Sigmoid colon (tissue), 7 donors: ENCODE results near the gene VGLL3. TPM values are rescaled to one million over a fixed set of nuclear protein-coding genes. Genes with fewer than 3 reads are reported as not detected.
A peak's percentile ranks its signal among the peaks of the same experiment; 100 is the strongest.

Experiments
- DNase-seq: peaks from one replicate; pipeline ENCODE4 v3.0.0-alpha.2; 2019
- H3K27ac ChIP-seq, 4 donors: fragments of 200-600 bp; sonication (generic); one replicate each; pipeline ENCODE4 v1.5.1; 2016 to 2019; ENCODE audit warnings: mild to moderate bottlenecking in 1 of 4
- H3K27me3 ChIP-seq, 3 donors: fragments of 200-600 bp; sonication (generic); one replicate each; pipeline ENCODE4 v1.5.1; 2019; ENCODE audit warnings: mild to moderate bottlenecking in 1 of 3
- H3K36me3 ChIP-seq, 4 donors: fragments of 200-600 bp; sonication (generic); one replicate each; pipeline ENCODE4 v1.5.1; 2016 to 2019
- H3K4me1 ChIP-seq, 4 donors: fragments of 200-600 bp; sonication (generic); one replicate each; pipeline ENCODE4 v1.5.1; 2017 to 2019
- H3K4me3 ChIP-seq, 4 donors: fragments of 200-600 bp; sonication (generic); one replicate each; pipeline ENCODE4 v1.5.1; 2017 to 2019; ENCODE audit warnings: mild to moderate bottlenecking in 2 of 4, moderate library complexity in 1 of 4
- H3K9me3 ChIP-seq, 4 donors: fragments of 200-600 bp in 3 of 4; sonication (generic) in 3 of 4; one replicate each; pipeline versions ENCODE4 v1.5.1 to v1.6.1; 2013 to 2019
- EP300 ChIP-seq, 4 donors: sonication (generic); formaldehyde crosslinking; IDR thresholded peaks; one replicate each; pipeline ENCODE4 v1.6.1; 2017; ENCODE audit warnings: antibody characterized with exemption in 4 of 4
- POLR2A ChIP-seq, 2 donors: fragments of 450-650 bp; IDR thresholded peaks; one replicate each; pipeline ENCODE4 v1.6.1; 2016; ENCODE audit warnings: antibody characterized with exemption in 2 of 2, mild to moderate bottlenecking in 2 of 2, moderate library complexity in 2 of 2
- POLR2AphosphoS5 ChIP-seq, 4 donors: sonication (generic); formaldehyde crosslinking; IDR thresholded peaks; one replicate each; pipeline ENCODE4 v1.6.1; 2017; ENCODE audit warnings: antibody characterized with exemption in 4 of 4
- WGBS, 2 donors: extraction: QIAGEN DNeasy Blood & Tissue Kit; methylation state at CpG; one replicate each; pipeline ENCODE4 v1.1.7; 2013; 5-methylcytosine and 5-hydroxymethylcytosine counted together
- intact Hi-C: fragments of 100-400 bp; cut with DNase I; formaldehyde crosslinking; loops from one replicate; pipeline ENCODE4 v1.15.1; 2023
- polyA plus RNA-seq, 3 donors: library from polyadenylated mRNA; stranded (reverse); fragments of 200-250 nt; gene quantifications; one replicate each; pipeline ENCODE4 v1.2.3, GENCODE V29; 2013
- total RNA-seq, 4 donors: library from RNA; depleted of rRNA; stranded (reverse); fragments of >200 nt; gene quantifications; one replicate each; pipeline ENCODE4 v1.1.0, GENCODE V29; 2016
- TF ChIP-seq, protein P1 (sequence below), 4 experiments: fragments of 450-650 bp in 3 of 4; fragments of 200-600 bp in 1 of 4; IDR thresholded peaks; one replicate each; pipeline ENCODE4 v1.5.1; 2016 to 2019; ENCODE audit warnings: antibody characterized with exemption in 4 of 4, mild to moderate bottlenecking in 3 of 4, moderate library complexity in 2 of 4
- donor health status: healthy with polysubstance abuse.
- donor health status: Bipolar disorder and iron deficiency.
- donor health status: healthy.

The VGLL3 gene
- total and polyA plus RNA-seq, 7 donors: 0.23 to 35.0 (median 24.0) TPM

GRCh38 chr3:86930831-86931230 is 60.1 kb downstream of the VGLL3 start:
- H3K27me3 ChIP-seq: no peaks in the 10 kb centered on the region
- H3K9me3 ChIP-seq: no peaks in the 10 kb centered on the region
- H3K36me3 ChIP-seq: no peaks in the 10 kb centered on the region
- TF ChIP-seq POLR2A (IDR thresholded peaks at IDR 0.05) (no peak), EP300 (IDR thresholded peaks at IDR 0.05) (no peak)
- TF ChIP-seq, protein P1, sequence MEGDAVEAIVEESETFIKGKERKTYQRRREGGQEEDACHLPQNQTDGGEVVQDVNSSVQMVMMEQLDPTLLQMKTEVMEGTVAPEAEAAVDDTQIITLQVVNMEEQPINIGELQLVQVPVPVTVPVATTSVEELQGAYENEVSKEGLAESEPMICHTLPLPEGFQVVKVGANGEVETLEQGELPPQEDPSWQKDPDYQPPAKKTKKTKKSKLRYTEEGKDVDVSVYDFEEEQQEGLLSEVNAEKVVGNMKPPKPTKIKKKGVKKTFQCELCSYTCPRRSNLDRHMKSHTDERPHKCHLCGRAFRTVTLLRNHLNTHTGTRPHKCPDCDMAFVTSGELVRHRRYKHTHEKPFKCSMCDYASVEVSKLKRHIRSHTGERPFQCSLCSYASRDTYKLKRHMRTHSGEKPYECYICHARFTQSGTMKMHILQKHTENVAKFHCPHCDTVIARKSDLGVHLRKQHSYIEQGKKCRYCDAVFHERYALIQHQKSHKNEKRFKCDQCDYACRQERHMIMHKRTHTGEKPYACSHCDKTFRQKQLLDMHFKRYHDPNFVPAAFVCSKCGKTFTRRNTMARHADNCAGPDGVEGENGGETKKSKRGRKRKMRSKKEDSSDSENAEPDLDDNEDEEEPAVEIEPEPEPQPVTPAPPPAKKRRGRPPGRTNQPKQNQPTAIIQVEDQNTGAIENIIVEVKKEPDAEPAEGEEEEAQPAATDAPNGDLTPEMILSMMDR (IDR thresholded peaks at IDR 0.05): no peak
- DNase-seq: no peak
- no peak overlapping the region for H3K27ac ChIP-seq
- 64 to 85% methylated on average over 3 of the region's 3 CpGs for WGBS, 2 donors
- intact Hi-C loops: no loop called here
- H3K4me1 ChIP-seq: no peaks in the 10 kb centered on the region
- no peak overlapping the region for H3K4me3 ChIP-seq

DNA sequence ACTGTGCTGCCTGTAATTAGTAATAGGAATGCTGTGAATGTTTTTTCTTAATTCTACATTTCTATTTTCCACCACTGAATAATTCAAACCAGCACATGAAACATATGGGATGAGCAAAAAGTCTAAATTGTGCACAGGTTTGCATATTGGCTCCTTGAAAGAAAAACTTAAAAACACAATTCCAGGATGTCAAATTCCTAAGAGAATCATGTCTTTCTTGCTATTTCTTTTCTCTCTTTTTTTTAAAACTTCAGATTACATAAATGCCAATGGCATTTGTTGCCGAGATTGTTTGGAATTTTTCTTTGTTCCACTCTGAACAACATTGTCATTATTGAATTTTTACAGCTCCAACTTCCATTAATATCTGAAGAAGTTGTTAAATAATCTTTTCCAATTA is 60.8 kb downstream of the VGLL3 start:
- no peaks in the 10 kb centered on the region for H3K9me3 ChIP-seq
- no peaks in the 10 kb centered on the region for H3K27me3 ChIP-seq
- no peaks in the 10 kb centered on the region for H3K36me3 ChIP-seq
- no peak for DNase-seq
- WGBS, 2 donors: 52 to 72% methylated on average over 1 of the region's 1 CpG
- H3K4me3 ChIP-seq: no peak overlapping the region
- H3K4me1 ChIP-seq: no peaks in the 10 kb centered on the region
- no peak overlapping the region for H3K27ac ChIP-seq
- intact Hi-C loops: no loop called here
- TF ChIP-seq POLR2A (IDR thresholded peaks at IDR 0.05) (no peak), POLR2AphosphoS5 (IDR thresholded peaks at IDR 0.05) (no peak)

DNA sequence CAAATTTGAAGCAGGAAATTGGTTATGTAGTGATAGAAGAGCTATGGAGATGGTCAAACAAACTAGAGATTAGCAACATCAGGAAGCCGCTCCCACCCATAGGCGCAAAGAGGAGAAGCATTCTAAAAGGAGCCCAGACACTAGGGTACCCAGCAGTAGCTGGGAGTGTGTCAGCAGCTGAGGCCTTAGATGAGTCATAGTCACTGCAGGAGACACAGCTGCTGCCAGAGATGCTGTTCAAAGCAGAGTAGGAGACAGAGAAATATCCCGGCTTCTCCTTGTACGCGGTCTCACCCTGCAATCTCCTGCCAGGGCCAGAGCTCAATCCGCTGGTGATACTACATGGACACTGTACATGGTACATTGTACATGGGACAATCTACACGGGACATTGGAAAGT is 61.9 kb downstream of the VGLL3 start:
- WGBS, 2 donors: 83 to 91% methylated on average over 7 of the region's 7 CpGs
- no peak for DNase-seq
- H3K9me3 ChIP-seq: no peaks in the 10 kb centered on the region
- H3K36me3 ChIP-seq: no peaks in the 10 kb centered on the region
- H3K4me1 ChIP-seq: no peaks in the 10 kb centered on the region
- TF ChIP-seq POLR2AphosphoS5 (IDR thresholded peaks at IDR 0.05): no peak
- TF ChIP-seq, protein P1 (IDR thresholded peaks at IDR 0.05): no peak
- TF ChIP-seq EP300 (IDR thresholded peaks at IDR 0.05): no peak
- no peak for TF ChIP-seq POLR2A (IDR thresholded peaks at IDR 0.05)
- no peak overlapping the region for H3K4me3 ChIP-seq
- intact Hi-C loops: no loop called here
- H3K27me3 ChIP-seq: no peaks in the 10 kb centered on the region
- H3K27ac ChIP-seq: no peak overlapping the region

- no peaks in the 10 kb centered on the region for H3K9me3 ChIP-seq
- H3K36me3 ChIP-seq: no peaks in the 10 kb centered on the region
- DNase-seq: no peak
- TF ChIP-seq POLR2A (IDR thresholded peaks at IDR 0.05): no peak
- TF ChIP-seq, protein P1 (IDR thresholded peaks at IDR 0.05): no peak
- no peak for TF ChIP-seq EP300 (IDR thresholded peaks at IDR 0.05)
- no peak for TF ChIP-seq POLR2AphosphoS5 (IDR thresholded peaks at IDR 0.05)
- peak overlapping the region in 1 of 4 donors; percentile 22 for H3K27ac ChIP-seq
- no peaks in the 10 kb centered on the region for H3K4me1 ChIP-seq
- 59 to 65% methylated on average over 3 of the region's 3 CpGs for WGBS, 2 donors
- no peak overlapping the region for H3K4me3 ChIP-seq
- no peaks in the 10 kb centered on the region for H3K27me3 ChIP-seq
- intact Hi-C loops: no loop called here
Measured at GRCh38 chr3:86923071-86923491, 67.9 kb downstream of the VGLL3 start.

DNA sequence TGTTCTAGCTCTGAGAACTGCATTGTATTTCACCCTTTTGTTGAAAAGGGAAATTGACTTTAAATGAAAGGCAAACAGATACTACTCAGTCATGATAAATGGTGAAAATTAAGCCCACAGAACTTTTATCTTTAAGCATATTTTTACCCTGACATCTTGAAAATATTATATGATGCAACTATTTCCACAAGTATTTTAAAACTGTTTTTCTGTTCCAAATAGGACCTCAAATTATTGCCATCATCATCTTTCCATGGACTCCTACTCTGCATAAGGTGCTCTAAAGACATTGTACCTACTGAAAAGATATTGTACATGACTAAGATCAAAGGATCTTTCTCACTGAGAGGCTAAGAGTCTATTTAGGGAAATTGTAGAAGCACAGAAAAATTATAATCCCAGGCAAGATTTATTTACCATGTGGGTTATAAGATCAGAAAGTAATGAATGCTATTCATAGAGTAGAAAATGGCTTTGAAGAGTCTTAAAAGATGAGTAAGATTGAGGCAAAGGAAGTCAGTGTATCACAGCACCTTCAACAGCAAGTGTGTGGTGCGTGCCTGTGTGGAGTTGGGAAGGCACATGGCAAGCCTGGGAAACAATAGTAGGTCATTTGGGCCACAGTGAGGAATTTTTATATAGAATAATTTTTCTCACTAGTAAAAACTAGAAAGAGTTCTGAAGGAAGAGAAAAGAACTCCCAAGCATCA is 68.8 kb downstream of the VGLL3 start:
- no peak for DNase-seq
- intact Hi-C loops: no loop called here
- no peak for TF ChIP-seq EP300 (IDR thresholded peaks at IDR 0.05)
- TF ChIP-seq, protein P1 (IDR thresholded peaks at IDR 0.05): no peak
- TF ChIP-seq POLR2A (IDR thresholded peaks at IDR 0.05): no peak
- TF ChIP-seq POLR2AphosphoS5 (IDR thresholded peaks at IDR 0.05): no peak
- H3K4me3 ChIP-seq: no peak overlapping the region
- H3K27me3 ChIP-seq: no peaks in the 10 kb centered on the region
- H3K9me3 ChIP-seq: no peaks in the 10 kb centered on the region
- 43 to 88% methylated on average over 1 of the region's 1 CpG for WGBS, 2 donors
- H3K36me3 ChIP-seq: no peaks in the 10 kb centered on the region
- H3K4me1 ChIP-seq: no peaks in the 10 kb centered on the region
- H3K27ac ChIP-seq: peak overlapping the region in 1 of 4 donors; percentile 22
